ENCODE results near the gene CCDC102B. TPM values are rescaled to one million over a fixed set of nuclear protein-coding genes. Genes with fewer than 3 reads are reported as not detected.

Gene CCDC102B
- total RNA-seq, 1 experiment from 2014 or later = 3.1 TPM

DNA sequence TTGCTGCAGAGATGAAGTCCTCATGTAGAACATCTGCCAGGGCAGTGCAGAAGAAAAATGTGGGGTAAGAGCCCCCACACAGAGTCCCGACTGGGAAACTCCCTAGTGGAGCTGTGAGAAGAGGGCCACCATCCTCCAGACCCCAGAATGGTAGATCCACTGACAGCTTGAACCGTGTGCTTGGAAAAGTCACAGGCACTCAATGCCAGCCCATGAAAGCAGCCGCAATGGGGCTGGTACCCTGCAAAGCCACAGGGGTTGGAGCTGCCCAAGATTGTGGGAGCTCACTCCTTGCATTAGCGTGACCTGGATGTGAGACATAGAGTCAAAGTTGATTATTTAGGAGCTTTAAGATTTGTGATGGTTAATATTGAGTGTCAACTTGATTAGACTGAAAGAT lies 197.8 kb downstream of the CCDC102B start (continued):
- TF ChIP-seq, protein P1, sequence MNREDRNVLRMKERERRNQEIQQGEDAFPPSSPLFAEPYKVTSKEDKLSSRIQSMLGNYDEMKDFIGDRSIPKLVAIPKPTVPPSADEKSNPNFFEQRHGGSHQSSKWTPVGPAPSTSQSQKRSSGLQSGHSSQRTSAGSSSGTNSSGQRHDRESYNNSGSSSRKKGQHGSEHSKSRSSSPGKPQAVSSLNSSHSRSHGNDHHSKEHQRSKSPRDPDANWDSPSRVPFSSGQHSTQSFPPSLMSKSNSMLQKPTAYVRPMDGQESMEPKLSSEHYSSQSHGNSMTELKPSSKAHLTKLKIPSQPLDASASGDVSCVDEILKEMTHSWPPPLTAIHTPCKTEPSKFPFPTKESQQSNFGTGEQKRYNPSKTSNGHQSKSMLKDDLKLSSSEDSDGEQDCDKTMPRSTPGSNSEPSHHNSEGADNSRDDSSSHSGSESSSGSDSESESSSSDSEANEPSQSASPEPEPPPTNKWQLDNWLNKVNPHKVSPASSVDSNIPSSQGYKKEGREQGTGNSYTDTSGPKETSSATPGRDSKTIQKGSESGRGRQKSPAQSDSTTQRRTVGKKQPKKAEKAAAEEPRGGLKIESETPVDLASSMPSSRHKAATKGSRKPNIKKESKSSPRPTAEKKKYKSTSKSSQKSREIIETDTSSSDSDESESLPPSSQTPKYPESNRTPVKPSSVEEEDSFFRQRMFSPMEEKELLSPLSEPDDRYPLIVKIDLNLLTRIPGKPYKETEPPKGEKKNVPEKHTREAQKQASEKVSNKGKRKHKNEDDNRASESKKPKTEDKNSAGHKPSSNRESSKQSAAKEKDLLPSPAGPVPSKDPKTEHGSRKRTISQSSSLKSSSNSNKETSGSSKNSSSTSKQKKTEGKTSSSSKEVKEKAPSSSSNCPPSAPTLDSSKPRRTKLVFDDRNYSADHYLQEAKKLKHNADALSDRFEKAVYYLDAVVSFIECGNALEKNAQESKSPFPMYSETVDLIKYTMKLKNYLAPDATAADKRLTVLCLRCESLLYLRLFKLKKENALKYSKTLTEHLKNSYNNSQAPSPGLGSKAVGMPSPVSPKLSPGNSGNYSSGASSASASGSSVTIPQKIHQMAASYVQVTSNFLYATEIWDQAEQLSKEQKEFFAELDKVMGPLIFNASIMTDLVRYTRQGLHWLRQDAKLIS (CRISPR knock-in tag; IDR thresholded peaks at IDR 0.05; ENCODE audit: borderline replicate concordance) = no peak
- TF ChIP-seq NR2C2 (CRISPR knock-in tag; IDR thresholded peaks at IDR 0.05) = no peak
- TF ChIP-seq, protein P2, sequence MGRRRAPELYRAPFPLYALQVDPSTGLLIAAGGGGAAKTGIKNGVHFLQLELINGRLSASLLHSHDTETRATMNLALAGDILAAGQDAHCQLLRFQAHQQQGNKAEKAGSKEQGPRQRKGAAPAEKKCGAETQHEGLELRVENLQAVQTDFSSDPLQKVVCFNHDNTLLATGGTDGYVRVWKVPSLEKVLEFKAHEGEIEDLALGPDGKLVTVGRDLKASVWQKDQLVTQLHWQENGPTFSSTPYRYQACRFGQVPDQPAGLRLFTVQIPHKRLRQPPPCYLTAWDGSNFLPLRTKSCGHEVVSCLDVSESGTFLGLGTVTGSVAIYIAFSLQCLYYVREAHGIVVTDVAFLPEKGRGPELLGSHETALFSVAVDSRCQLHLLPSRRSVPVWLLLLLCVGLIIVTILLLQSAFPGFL (CRISPR knock-in tag; IDR thresholded peaks at IDR 0.05; ENCODE audit: borderline replicate concordance) = no peak
- TF ChIP-seq NR1H2 (CRISPR knock-in tag; IDR thresholded peaks at IDR 0.05) = no peak
- TF ChIP-seq, protein P3, sequence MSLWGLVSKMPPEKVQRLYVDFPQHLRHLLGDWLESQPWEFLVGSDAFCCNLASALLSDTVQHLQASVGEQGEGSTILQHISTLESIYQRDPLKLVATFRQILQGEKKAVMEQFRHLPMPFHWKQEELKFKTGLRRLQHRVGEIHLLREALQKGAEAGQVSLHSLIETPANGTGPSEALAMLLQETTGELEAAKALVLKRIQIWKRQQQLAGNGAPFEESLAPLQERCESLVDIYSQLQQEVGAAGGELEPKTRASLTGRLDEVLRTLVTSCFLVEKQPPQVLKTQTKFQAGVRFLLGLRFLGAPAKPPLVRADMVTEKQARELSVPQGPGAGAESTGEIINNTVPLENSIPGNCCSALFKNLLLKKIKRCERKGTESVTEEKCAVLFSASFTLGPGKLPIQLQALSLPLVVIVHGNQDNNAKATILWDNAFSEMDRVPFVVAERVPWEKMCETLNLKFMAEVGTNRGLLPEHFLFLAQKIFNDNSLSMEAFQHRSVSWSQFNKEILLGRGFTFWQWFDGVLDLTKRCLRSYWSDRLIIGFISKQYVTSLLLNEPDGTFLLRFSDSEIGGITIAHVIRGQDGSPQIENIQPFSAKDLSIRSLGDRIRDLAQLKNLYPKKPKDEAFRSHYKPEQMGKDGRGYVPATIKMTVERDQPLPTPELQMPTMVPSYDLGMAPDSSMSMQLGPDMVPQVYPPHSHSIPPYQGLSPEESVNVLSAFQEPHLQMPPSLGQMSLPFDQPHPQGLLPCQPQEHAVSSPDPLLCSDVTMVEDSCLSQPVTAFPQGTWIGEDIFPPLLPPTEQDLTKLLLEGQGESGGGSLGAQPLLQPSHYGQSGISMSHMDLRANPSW (CRISPR knock-in tag; conservative IDR thresholded peaks at IDR 0.05; ENCODE audit: low read depth) = no peak
- TF ChIP-seq GABPB1 (CRISPR knock-in tag; IDR thresholded peaks at IDR 0.05) = no peak
- no peak for TF ChIP-seq ZNF396 (CRISPR knock-in tag; IDR thresholded peaks at IDR 0.05; ENCODE audit: borderline replicate concordance)
- no peak for TF ChIP-seq RORB (CRISPR knock-in tag; IDR thresholded peaks at IDR 0.05)

DNA sequence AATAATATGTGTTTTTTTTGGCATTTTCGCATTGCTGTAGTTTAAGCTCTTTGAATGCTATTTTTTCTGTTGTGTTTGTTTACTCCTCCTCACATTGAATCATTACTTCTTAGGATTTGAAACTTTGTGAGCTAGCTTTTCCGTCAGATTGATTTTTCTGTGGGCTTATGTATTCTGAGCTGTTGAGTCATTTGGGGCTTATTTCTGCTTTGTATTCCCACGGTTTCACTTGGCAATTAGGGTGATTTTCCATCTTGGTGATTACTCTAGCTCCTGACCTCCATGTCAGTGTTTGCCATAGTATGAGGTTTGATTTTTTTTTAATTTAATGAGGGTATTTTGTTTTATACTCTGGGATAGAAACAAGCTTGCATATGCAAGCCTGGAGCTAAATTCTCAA lies 200.0 kb downstream of the CCDC102B start:
- H3K36me3 Mint-ChIP-seq = no peaks in the 10 kb centered on the region
- no peak overlapping the region for H3K27ac Mint-ChIP-seq
- ATAC-seq (no peak), DNase-seq (ENCODE audit: low spot score) (no peak)
- no peak overlapping the region for H3K4me3 Mint-ChIP-seq
- H3K4me1 Mint-ChIP-seq = peaks cover 5% of the 10 kb centered on the region; the same call in 1 of the 2 replicates
- peaks cover 22% of the 10 kb centered on the region for H3K9me3 Mint-ChIP-seq
- CTCF ChIA-PET = no interaction called here
- POLR2A ChIA-PET = no interaction called here
- no peaks in the 10 kb centered on the region for H3K27me3 Mint-ChIP-seq (ENCODE audit: low read depth)
- TF ChIP-seq FOXP1 (CRISPR knock-in tag; IDR thresholded peaks at IDR 0.05; ENCODE audit: borderline replicate concordance) (no peak), SP1 (CRISPR knock-in tag; conservative IDR thresholded peaks at IDR 0.05) (no peak), TEAD1 (CRISPR knock-in tag; IDR thresholded peaks at IDR 0.05) (no peak), CREB1 (CRISPR knock-in tag; IDR thresholded peaks at IDR 0.05) (no peak), NFYB (CRISPR knock-in tag; conservative IDR thresholded peaks at IDR 0.05; ENCODE audit: low read depth) (no peak), HMGA2 (CRISPR knock-in tag; IDR thresholded peaks at IDR 0.05) (no peak)
- TF ChIP-seq, protein P4, sequence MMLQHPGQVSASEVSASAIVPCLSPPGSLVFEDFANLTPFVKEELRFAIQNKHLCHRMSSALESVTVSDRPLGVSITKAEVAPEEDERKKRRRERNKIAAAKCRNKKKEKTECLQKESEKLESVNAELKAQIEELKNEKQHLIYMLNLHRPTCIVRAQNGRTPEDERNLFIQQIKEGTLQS (CRISPR knock-in tag; conservative IDR thresholded peaks at IDR 0.05) = no peak
- TF ChIP-seq, protein P5, sequence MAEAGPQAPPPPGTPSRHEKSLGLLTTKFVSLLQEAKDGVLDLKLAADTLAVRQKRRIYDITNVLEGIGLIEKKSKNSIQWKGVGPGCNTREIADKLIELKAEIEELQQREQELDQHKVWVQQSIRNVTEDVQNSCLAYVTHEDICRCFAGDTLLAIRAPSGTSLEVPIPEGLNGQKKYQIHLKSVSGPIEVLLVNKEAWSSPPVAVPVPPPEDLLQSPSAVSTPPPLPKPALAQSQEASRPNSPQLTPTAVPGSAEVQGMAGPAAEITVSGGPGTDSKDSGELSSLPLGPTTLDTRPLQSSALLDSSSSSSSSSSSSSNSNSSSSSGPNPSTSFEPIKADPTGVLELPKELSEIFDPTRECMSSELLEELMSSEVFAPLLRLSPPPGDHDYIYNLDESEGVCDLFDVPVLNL (CRISPR knock-in tag; IDR thresholded peaks at IDR 0.05; ENCODE audit: borderline replicate concordance, low read depth) = no peak
- TF ChIP-seq, protein P6, sequence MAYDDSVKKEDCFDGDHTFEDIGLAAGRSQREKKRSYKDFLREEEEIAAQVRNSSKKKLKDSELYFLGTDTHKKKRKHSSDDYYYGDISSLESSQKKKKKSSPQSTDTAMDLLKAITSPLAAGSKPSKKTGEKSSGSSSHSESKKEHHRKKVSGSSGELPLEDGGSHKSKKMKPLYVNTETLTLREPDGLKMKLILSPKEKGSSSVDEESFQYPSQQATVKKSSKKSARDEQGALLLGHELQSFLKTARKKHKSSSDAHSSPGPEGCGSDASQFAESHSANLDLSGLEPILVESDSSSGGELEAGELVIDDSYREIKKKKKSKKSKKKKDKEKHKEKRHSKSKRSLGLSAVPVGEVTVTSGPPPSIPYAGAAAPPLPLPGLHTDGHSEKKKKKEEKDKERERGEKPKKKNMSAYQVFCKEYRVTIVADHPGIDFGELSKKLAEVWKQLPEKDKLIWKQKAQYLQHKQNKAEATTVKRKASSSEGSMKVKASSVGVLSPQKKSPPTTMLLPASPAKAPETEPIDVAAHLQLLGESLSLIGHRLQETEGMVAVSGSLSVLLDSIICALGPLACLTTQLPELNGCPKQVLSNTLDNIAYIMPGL (CRISPR knock-in tag; IDR thresholded peaks at IDR 0.05) = no peak
- TF ChIP-seq, protein P7, sequence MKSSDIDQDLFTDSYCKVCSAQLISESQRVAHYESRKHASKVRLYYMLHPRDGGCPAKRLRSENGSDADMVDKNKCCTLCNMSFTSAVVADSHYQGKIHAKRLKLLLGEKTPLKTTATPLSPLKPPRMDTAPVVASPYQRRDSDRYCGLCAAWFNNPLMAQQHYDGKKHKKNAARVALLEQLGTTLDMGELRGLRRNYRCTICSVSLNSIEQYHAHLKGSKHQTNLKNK (CRISPR knock-in tag; IDR thresholded peaks at IDR 0.05) = no peak
- TF ChIP-seq, protein P8, sequence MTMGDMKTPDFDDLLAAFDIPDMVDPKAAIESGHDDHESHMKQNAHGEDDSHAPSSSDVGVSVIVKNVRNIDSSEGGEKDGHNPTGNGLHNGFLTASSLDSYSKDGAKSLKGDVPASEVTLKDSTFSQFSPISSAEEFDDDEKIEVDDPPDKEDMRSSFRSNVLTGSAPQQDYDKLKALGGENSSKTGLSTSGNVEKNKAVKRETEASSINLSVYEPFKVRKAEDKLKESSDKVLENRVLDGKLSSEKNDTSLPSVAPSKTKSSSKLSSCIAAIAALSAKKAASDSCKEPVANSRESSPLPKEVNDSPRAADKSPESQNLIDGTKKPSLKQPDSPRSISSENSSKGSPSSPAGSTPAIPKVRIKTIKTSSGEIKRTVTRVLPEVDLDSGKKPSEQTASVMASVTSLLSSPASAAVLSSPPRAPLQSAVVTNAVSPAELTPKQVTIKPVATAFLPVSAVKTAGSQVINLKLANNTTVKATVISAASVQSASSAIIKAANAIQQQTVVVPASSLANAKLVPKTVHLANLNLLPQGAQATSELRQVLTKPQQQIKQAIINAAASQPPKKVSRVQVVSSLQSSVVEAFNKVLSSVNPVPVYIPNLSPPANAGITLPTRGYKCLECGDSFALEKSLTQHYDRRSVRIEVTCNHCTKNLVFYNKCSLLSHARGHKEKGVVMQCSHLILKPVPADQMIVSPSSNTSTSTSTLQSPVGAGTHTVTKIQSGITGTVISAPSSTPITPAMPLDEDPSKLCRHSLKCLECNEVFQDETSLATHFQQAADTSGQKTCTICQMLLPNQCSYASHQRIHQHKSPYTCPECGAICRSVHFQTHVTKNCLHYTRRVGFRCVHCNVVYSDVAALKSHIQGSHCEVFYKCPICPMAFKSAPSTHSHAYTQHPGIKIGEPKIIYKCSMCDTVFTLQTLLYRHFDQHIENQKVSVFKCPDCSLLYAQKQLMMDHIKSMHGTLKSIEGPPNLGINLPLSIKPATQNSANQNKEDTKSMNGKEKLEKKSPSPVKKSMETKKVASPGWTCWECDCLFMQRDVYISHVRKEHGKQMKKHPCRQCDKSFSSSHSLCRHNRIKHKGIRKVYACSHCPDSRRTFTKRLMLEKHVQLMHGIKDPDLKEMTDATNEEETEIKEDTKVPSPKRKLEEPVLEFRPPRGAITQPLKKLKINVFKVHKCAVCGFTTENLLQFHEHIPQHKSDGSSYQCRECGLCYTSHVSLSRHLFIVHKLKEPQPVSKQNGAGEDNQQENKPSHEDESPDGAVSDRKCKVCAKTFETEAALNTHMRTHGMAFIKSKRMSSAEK (CRISPR knock-in tag; IDR thresholded peaks at IDR 0.05; ENCODE audit: borderline replicate concordance) = no peak
- TF ChIP-seq, protein P9, sequence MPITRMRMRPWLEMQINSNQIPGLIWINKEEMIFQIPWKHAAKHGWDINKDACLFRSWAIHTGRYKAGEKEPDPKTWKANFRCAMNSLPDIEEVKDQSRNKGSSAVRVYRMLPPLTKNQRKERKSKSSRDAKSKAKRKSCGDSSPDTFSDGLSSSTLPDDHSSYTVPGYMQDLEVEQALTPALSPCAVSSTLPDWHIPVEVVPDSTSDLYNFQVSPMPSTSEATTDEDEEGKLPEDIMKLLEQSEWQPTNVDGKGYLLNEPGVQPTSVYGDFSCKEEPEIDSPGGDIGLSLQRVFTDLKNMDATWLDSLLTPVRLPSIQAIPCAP (CRISPR knock-in tag; IDR thresholded peaks at IDR 0.05) = no peak

Measured in WTC11 (cell line).